GM12878 (cell line): ENCODE results near the gene MAGI2. TPM values are rescaled to one million over a fixed set of nuclear protein-coding genes. Genes with fewer than 3 reads are reported as not detected.

ENCODE experiments used
- ATAC-seq: fragments of 200-7000 bp; cut with Tn5 transposase; 3 replicates; pipeline ENCODE4 v1.9.1; 2020; ENCODE audit warnings: mild to moderate bottlenecking, moderate library complexity
- BruUV-seq: library from RNA; stranded (reverse); fragments of 400-500 nt; replicated peaks from 2 replicates; lab custom pipeline; 2021; lab: Mats Ljungman, UMichigan
- CTCF ChIA-PET: fragments of 300-600 bp; sonication (Branson Sonifier 250); formaldehyde crosslinking; extraction: SDS; loops from one replicate; lab custom pipeline; 2021; ENCODE audit warnings: inconsistent platforms; lab: Yijun Ruan, JAX
- POLR2A ChIA-PET: fragments of 350-600 bp; formaldehyde crosslinking; extraction: SDS; loops from one replicate; lab custom pipeline; 2021; ENCODE audit warnings: inconsistent platforms; lab: Charles Lee
- RAD21 ChIA-PET: fragments of 300-600 bp; sonication (Branson Sonifier 250); formaldehyde crosslinking; loops from one replicate; lab custom pipeline; 2023; ENCODE audit warnings: antibody characterized with exemption; ENCODE audit not compliant: unreplicated experiment; lab: Charles Lee
- SMC1A ChIA-PET: fragments of 300-600 bp; sonication (Branson Sonifier 250); formaldehyde crosslinking; loops from one replicate; lab custom pipeline; 2023; ENCODE audit not compliant: unreplicated experiment, uncharacterized antibody; lab: Charles Lee
- DNase-seq: peaks from one replicate; pipeline ENCODE4 v3.0.0-alpha.2; 2011; ENCODE audit warnings: low read depth, low spot score
- FAIRE-seq: peaks from 3 replicates; lab custom pipeline; 2011; peaks lifted over from hg19 to GRCh38; lab: Jason Lieb, UNC
- H2AFZ ChIP-seq: 2 replicates; pipeline ENCODE4 v1.6.0; 2011; ENCODE audit warnings: low read depth, low read length, control low read depth; ENCODE audit not compliant: control insufficient read depth
- H3K27ac ChIP-seq: 2 replicates; pipeline ENCODE4 v1.5.1; 2011; ENCODE audit warnings: control low read depth; ENCODE audit not compliant: control insufficient read depth, insufficient read depth
- H3K27me3 ChIP-seq, 2 experiments: replicated peaks in 1 of 2; 2 replicates each; pipeline versions ENCODE4 v1.6.0 to v1.6.1; 2011; ENCODE audit warnings: low read length in 1 of 2; ENCODE audit not compliant: control insufficient read depth in 2 of 2, insufficient read depth in 2 of 2
- H3K36me3 ChIP-seq, 2 experiments: 2 replicates each; pipeline ENCODE4 v1.5.1; 2011; ENCODE audit warnings: low read length in 1 of 2; ENCODE audit not compliant: control insufficient read depth in 2 of 2, insufficient read depth in 2 of 2
- H3K4me1 ChIP-seq: 2 replicates; pipeline ENCODE4 v1.6.1; 2011; ENCODE audit warnings: mild to moderate bottlenecking, low read length, moderate library complexity, mixed read lengths; ENCODE audit not compliant: control insufficient read depth, insufficient read depth
- H3K4me2 ChIP-seq: 2 replicates; pipeline ENCODE4 v1.6.0; 2011; ENCODE audit warnings: control low read depth; ENCODE audit not compliant: control insufficient read depth, insufficient read depth
- H3K4me3 ChIP-seq: fragments of 200-600 bp; sonication (generic); 2 replicates; pipeline ENCODE4 v1.5.1; 2016
- H3K79me2 ChIP-seq: 2 replicates; pipeline ENCODE4 v1.6.0; 2011; ENCODE audit warnings: low read length; ENCODE audit not compliant: control insufficient read depth, insufficient read depth
- H3K9ac ChIP-seq: 2 replicates; pipeline ENCODE4 v1.8.0; 2011; ENCODE audit warnings: low read length, control low read depth, mixed read lengths; ENCODE audit not compliant: control insufficient read depth, insufficient read depth
- H3K9me3 ChIP-seq: replicated peaks from 3 replicates; pipeline ENCODE4 v1.5.1; 2011; ENCODE audit warnings: mild to moderate bottlenecking, low read length; ENCODE audit not compliant: control insufficient read depth, insufficient read depth
- H4K20me1 ChIP-seq: 2 replicates; pipeline ENCODE4 v1.6.0; 2011; ENCODE audit not compliant: control insufficient read depth, insufficient read depth
- ATF7 ChIP-seq: fragments of 450-650 bp; IDR thresholded peaks from 2 replicates; pipeline ENCODE4 v1.6.1; 2016; ENCODE audit warnings: low read depth, mild to moderate bottlenecking
- CTCF ChIP-seq, 3 experiments: IDR thresholded peaks in 2 of 3; conservative IDR thresholded peaks in 1 of 3; 2 replicates each; pipeline ENCODE4 v1.5.1; 2011; ENCODE audit warnings: low read depth in 3 of 3, low read length in 3 of 3, mild to moderate bottlenecking in 3 of 3, control low read depth in 2 of 3, moderate library complexity in 2 of 3, inconsistent platforms in 1 of 3, mixed read lengths in 1 of 3; ENCODE audit not compliant: control insufficient read depth in 2 of 3, insufficient read depth in 1 of 3; ENCODE audit errors: extremely low read depth in 1 of 3
- FOXK2 ChIP-seq: fragments of 450-650 bp; IDR thresholded peaks from 2 replicates; pipeline ENCODE4 v1.6.1; 2017; ENCODE audit warnings: mild to moderate bottlenecking, moderate library complexity
- KDM1A ChIP-seq: fragments of 200-600 bp; sonication (generic); IDR thresholded peaks from 2 replicates; pipeline ENCODE4 v1.6.1; 2016; ENCODE audit warnings: borderline replicate concordance
- NFIC ChIP-seq: IDR thresholded peaks from 2 replicates; pipeline ENCODE4 v1.6.1; 2012; ENCODE audit warnings: low read depth, mild to moderate bottlenecking, inconsistent platforms, low read length, moderate library complexity
- SUPT20H ChIP-seq: IDR thresholded peaks from 2 replicates; pipeline ENCODE4 v1.6.1; 2011; ENCODE audit warnings: low read depth, mild to moderate bottlenecking, low read length, moderate library complexity, borderline replicate concordance; ENCODE audit not compliant: control insufficient read depth
- TCF12 ChIP-seq: IDR thresholded peaks from 2 replicates; pipeline ENCODE4 v1.6.1; 2011; ENCODE audit warnings: low read depth, mild to moderate bottlenecking, low read length
- ZNF217 ChIP-seq: fragments of 450-650 bp; IDR thresholded peaks from 2 replicates; pipeline ENCODE4 v1.6.1; 2017; ENCODE audit warnings: antibody characterized with exemption, mild to moderate bottlenecking
- WGBS: methylation state at CpG from one replicate; pipeline ENCODE4 v1.1.6; 2016; ENCODE audit warnings: low lambda C conversion rate; ENCODE audit not compliant: insufficient replicate concordance, insufficient coverage; ENCODE audit errors: missing lambda C conversion rate; 5-methylcytosine and 5-hydroxymethylcytosine counted together
- in situ Hi-C: fragments of 300-500 bp; cut with MboI; formaldehyde crosslinking; loops from 9 replicates; pipeline ENCODE4 v1.14.3; 2018; ENCODE audit warnings: mixed read lengths
- intact Hi-C: fragments of 100-400 bp; cut with micrococcal nuclease; formaldehyde crosslinking; loops from one replicate; pipeline ENCODE4 v1.14.2; 2022; ENCODE audit not compliant: unreplicated experiment
- polyA plus RNA-seq, 11 experiments: library from polyadenylated mRNA; depleted of rRNA in 4 of 11; unstranded in 6 of 11; stranded (reverse) in 5 of 11; fragments of >200 nt; fragmentation: Nextera tagmentation in 4 of 11; fragmentation: Illumina TruSeq in 1 of 11; extraction: Ambion mirVana in 4 of 11; extraction: Trizol in 1 of 11; gene quantifications; 1 replicate in 1 of 11; 2 replicates in 10 of 11; pipeline versions ENCODE4 v1.2.1 to v1.2.3, GENCODE V29; 2011 to 2016; ENCODE audit warnings: inconsistent platforms in 2 of 11, missing spikeins in 2 of 11, low read depth in 1 of 11
- total RNA-seq, 4 experiments: library from RNA; depleted of rRNA in 3 of 4; stranded (reverse); fragments of >200 nt in 3 of 4; fragmentation: Illumina TruSeq in 1 of 4; extraction: Trizol in 1 of 4; gene quantifications; 2 replicates each; pipeline versions ENCODE4 v1.2.1 to v1.2.3, GENCODE V29; 2013 to 2021
- TF ChIP-seq, protein P1 (sequence below): IDR thresholded peaks from 2 replicates; pipeline ENCODE4 v1.6.1; 2012; ENCODE audit warnings: mild to moderate bottlenecking, low read depth, low read length

Gene MAGI2
- total and polyA plus RNA-seq, 10 of the 15 experiments (the other 5 are each of a cell fraction or from before 2014, with no cell fraction given): 0.01 to 0.31 (median 0.05) TPM; not detected in 2

- ChIA-PET SMC1A (no interaction called here), POLR2A (no interaction called here), RAD21 (no interaction called here), CTCF (interaction anchor here (2.3 kb wide), 1 partner anchor 8 kb away, joined by 8 read pairs; no protein-coding TSS in a partner anchor)
- H3K79me2 ChIP-seq: no peaks in the 10 kb centered on the region
- no peak for ATAC-seq
- no peaks in the 10 kb centered on the region for H3K36me3 ChIP-seq
- DNase-seq: no peak
- H3K9me3 ChIP-seq: no peaks in the 10 kb centered on the region
- intact Hi-C loops: no loop called here
- H3K4me2 ChIP-seq: no peak overlapping the region
- no TSS peak for BruUV-seq
- peak; percentile 20; the same call in 1 of the 2 replicates for TF ChIP-seq ATF7
- TF ChIP-seq, protein P1, sequence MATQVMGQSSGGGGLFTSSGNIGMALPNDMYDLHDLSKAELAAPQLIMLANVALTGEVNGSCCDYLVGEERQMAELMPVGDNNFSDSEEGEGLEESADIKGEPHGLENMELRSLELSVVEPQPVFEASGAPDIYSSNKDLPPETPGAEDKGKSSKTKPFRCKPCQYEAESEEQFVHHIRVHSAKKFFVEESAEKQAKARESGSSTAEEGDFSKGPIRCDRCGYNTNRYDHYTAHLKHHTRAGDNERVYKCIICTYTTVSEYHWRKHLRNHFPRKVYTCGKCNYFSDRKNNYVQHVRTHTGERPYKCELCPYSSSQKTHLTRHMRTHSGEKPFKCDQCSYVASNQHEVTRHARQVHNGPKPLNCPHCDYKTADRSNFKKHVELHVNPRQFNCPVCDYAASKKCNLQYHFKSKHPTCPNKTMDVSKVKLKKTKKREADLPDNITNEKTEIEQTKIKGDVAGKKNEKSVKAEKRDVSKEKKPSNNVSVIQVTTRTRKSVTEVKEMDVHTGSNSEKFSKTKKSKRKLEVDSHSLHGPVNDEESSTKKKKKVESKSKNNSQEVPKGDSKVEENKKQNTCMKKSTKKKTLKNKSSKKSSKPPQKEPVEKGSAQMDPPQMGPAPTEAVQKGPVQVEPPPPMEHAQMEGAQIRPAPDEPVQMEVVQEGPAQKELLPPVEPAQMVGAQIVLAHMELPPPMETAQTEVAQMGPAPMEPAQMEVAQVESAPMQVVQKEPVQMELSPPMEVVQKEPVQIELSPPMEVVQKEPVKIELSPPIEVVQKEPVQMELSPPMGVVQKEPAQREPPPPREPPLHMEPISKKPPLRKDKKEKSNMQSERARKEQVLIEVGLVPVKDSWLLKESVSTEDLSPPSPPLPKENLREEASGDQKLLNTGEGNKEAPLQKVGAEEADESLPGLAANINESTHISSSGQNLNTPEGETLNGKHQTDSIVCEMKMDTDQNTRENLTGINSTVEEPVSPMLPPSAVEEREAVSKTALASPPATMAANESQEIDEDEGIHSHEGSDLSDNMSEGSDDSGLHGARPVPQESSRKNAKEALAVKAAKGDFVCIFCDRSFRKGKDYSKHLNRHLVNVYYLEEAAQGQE: no peak
- TF ChIP-seq, all 136 proteins: peak for 1
- no peak for FAIRE-seq
- no peak overlapping the region for H3K4me3 ChIP-seq
- no peak overlapping the region for H3K27ac ChIP-seq
- H3K9ac ChIP-seq: no peak overlapping the region
- in situ Hi-C loops: loop anchor here (25.0 kb wide), 1 partner anchor 722 kb away; no protein-coding TSS in a partner anchor
- 64% methylated on average over 3 of the region's 3 CpGs for WGBS
- H4K20me1 ChIP-seq: no peaks in the 10 kb centered on the region
- H2AFZ ChIP-seq: no peak overlapping the region
- H3K4me1 ChIP-seq: no peaks in the 10 kb centered on the region
- no peaks in the 10 kb centered on the region for H3K27me3 ChIP-seq
Measured at GRCh38 chr7:79290398-79290797, 163.1 kb downstream of the MAGI2 start.

- no peaks in the 10 kb centered on the region for H3K4me1 ChIP-seq
- SMC1A ChIA-PET: interaction anchor here (1.3 kb wide), 1 partner anchor 10 kb away, joined by 3 read pairs; no protein-coding TSS in a partner anchor
- H3K4me2 ChIP-seq: no peak overlapping the region
- no peak overlapping the region for H3K9ac ChIP-seq
- intact Hi-C loops: no loop called here
- no peaks in the 10 kb centered on the region for H3K9me3 ChIP-seq
- H3K36me3 ChIP-seq: no peaks in the 10 kb centered on the region
- DNase-seq (no peak), FAIRE-seq (no peak), ATAC-seq (no peak)
- no peak overlapping the region for H2AFZ ChIP-seq
- BruUV-seq: no TSS peak
- in situ Hi-C loops: loop anchor here (25.0 kb wide), 1 partner anchor 724 kb away; no protein-coding TSS in a partner anchor
- POLR2A ChIA-PET: interaction anchor here (0.6 kb wide), 1 partner anchor 123 kb away, joined by 3 read pairs; no protein-coding TSS in a partner anchor
- H3K4me3 ChIP-seq: no peak overlapping the region
- WGBS: 9% methylated on average over 5 of the region's 5 CpGs
- H4K20me1 ChIP-seq: no peaks in the 10 kb centered on the region
- no peak overlapping the region for H3K27ac ChIP-seq
- no peaks in the 10 kb centered on the region for H3K27me3 ChIP-seq
- RAD21 ChIA-PET: no interaction called here
- H3K79me2 ChIP-seq: no peaks in the 10 kb centered on the region
- TF ChIP-seq NFIC (no peak), FOXK2 (no peak), CTCF (IDR thresholded peaks at IDR 0.05 in 2 of 3, conservative IDR thresholded peaks at IDR 0.05 in 1 of 3; ENCODE audit: control insufficient read depth in 2 of 3, extremely low read depth in 1 of 3, insufficient read depth in 1 of 3, low read depth in 3 of 3, low read length in 3 of 3) (no peak), SUPT20H (no peak), KDM1A (no peak), TCF12 (no peak), ZNF217 (no peak)
- CTCF ChIA-PET: interaction anchor here (1.0 to 2.3 kb wide), 2 partner anchors 10 to 14 kb away, joined by 3 to 8 read pairs; no protein-coding TSS in a partner anchor
Measured at GRCh38 chr7:79288655-79289054, 164.8 kb downstream of the MAGI2 start.
